GM03348 (cell line): ENCODE data around the gene DLK2.

Experiments
- DNase-seq: peaks from one replicate; pipeline ENCODE4 v3.0.0; 2012; ENCODE audit warnings: low spot score

The DLK2 gene

GRCh38 chr6:43453831-43454230 lies 1.5 kb downstream of the DLK2 start:
- no peak for DNase-seq

DNA sequence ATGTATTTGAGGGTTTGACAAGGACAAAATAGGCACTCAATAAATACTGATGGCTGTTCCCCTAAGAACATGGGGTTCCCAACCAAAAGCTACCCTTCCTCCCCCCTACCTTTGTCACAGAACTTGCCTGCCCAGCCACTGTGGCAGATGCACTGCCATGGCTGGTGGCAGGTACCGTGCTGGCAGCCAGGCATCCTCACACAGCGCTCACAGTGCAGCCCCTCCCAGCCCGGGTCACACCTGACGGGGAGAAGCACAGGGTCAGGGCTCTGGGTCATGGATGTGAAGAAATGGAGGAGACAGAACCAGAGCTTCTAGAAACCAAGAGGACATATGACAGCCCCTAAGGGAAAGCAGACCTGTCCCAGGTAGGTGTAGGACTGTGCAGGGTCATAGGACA lies 2.5 kb downstream of the DLK2 start:
- DNase-seq: no peak

DNA sequence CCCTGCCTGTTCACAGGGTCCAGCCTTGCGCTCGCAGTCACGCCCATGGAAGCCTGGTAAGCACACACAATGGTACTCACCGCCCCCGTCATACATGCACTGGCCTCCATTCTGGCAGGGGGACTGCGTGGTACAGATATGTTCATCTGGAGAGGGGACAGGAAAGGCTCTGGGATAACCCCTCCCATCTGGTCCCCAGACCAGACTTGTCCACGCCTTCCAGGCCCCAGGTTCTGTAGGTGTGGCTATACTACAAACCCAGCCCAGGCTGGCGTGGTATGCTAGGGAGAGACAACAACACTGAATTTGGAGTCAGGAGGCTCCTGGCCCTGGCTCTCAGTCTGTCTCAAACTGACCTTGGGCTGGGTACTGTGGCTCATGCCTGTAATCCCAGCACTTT lies 3.4 kb downstream of the DLK2 start:
- DNase-seq: no peak

GRCh38 chr6:43451348-43451747 lies 4.0 kb downstream of the DLK2 start:
- no peak for DNase-seq

DNA sequence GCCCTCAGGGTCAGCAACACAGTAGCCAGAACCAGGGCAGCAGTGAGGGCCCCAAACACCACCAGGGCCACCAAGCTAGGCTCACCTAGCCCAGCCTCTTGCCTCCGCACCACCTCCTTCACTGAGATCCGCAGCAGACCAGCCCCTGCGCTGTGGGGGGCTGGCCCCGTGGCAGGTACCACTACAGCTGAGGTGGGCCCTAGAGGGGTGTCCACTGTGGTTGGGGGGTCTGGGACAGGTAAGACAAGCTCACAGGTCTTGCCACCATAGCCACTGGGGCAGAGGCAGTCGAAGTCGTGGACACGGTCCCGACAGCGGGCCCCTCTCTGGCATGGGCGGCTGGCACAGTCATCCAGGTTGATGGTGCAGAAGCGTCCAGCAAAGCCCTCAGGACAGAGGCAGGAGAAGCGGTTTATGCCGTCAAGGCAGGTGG lies 4.6 kb downstream of the DLK2 start:
- DNase-seq: no peak

- no peak for DNase-seq
Measured at GRCh38 chr6:43448916-43449315, 6.4 kb downstream of the DLK2 start.

GRCh38 chr6:43447604-43448003 lies 7.7 kb downstream of the DLK2 start:
- DNase-seq: no peak

DNA sequence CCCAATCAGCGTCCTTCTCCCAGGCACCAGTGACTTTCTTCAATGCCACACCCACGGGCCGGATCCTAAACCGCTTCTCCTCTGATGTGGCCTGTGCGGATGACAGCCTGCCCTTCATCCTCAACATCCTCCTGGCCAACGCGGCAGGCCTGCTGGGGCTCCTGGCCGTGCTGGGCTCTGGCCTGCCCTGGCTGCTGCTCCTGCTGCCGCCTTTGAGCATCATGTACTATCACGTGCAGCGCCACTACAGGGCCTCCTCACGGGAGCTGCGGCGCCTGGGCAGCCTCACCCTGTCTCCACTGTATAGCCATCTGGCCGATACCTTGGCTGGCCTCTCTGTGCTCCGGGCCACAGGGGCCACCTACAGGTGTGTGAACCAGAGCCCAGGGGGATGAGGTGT lies 9.8 kb downstream of the DLK2 start:
- DNase-seq: no peak

DNA sequence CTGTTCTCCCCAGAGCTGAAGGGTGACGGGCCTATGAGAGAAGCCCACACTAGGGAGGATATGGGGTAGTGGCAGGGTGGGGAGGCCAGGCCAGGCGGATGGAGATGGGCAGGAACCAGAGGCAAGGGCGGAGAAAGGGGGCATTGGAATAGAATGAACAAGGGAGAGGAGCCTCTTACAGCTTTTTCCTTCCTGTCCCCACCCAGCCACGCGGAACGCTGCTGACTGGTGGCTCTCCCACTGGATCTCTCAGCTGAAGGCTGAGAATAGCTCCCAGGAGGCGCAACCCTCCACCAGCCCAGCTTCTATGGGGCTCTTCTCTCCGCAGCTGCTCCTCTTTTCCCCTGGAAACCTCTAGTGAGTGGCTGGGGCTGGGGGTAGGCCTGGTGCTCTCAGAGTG lies 10.8 kb downstream of the DLK2 start:
- no peak for DNase-seq

DNA sequence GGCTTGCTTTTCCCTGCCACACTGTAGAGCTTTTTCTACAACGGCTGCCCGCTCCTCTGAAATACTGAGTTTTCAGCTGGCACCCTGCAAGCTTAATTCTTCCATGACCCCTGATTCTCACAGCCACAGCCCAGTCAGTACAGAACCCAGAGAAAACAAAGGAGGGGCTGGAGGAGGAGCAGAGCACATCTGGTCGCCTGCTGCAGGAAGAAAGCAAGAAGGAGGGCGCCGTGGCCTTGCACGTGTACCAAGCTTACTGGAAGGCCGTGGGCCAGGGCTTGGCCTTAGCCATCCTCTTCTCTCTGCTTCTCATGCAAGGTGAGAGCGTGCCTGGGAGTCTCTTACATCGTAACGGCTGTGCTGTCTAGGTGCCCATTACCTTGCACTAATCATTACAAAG lies 11.3 kb downstream of the DLK2 start:
- DNase-seq: peak; percentile 25

- DNase-seq: no peak
Measured at GRCh38 chr6:43442935-43443334, 12.4 kb downstream of the DLK2 start.

- no peak for DNase-seq
Measured at GRCh38 chr6:43437700-43438099, 17.6 kb downstream of the DLK2 start.

GRCh38 chr6:43436577-43437282 lies 18.6 kb downstream of the DLK2 start:
- DNase-seq: peak; percentile 71

DNA sequence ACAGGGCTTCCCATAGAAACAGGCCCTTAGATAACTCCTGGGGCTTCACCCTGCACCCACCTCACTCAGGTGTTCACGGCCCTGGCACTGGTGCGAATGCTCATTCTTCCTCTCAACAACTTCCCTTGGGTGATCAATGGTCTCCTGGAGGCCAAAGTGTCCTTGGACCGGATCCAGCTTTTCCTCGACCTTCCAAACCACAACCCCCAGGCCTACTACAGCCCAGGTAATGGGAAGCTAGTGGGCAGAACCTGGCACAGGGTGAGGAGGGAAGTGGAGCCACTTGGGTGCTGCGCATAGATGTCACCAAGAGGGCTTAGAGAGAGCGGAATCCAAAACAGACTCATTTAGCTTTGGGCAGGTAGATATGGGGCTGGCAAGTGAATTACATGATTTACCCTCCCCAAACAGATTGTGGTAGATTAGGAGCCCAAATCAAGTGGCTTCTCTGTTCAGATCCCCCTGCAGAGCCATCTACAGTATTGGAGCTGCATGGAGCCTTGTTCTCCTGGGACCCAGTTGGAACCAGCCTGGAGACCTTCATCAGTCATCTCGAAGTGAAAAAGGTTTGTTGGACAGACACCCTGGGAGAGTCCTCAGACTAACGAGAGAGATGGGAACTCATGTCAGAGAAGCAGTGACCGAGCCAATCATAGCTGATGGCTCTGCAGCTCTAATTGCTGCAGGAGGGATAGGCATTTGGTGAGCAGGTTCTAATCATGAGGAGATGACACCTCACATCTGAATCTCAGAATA lies 19.5 kb downstream of the DLK2 start:
- no peak for DNase-seq

GRCh38 chr6:43434943-43435342 lies 20.4 kb downstream of the DLK2 start:
- DNase-seq: no peak

- no peak for DNase-seq
Measured at GRCh38 chr6:43434001-43434840, 21.1 kb downstream of the DLK2 start.

DNA sequence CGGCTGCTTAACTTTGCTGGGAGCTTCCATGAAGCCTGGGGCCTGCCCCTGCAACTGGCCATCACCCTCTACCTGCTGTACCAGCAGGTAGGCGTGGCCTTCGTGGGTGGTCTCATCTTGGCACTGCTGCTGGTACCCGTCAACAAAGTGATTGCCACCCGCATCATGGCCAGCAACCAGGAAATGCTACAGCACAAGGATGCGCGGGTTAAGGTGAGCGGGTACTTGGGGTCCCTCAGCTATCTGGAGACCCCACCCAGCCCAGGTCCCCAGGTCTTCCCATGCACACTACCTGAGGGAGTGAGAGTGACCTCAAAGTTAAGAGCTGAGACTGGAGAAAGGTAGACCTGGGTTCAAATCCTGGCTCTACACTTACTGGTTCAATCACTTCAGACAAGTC lies 22.2 kb downstream of the DLK2 start:
- no peak for DNase-seq

DNA sequence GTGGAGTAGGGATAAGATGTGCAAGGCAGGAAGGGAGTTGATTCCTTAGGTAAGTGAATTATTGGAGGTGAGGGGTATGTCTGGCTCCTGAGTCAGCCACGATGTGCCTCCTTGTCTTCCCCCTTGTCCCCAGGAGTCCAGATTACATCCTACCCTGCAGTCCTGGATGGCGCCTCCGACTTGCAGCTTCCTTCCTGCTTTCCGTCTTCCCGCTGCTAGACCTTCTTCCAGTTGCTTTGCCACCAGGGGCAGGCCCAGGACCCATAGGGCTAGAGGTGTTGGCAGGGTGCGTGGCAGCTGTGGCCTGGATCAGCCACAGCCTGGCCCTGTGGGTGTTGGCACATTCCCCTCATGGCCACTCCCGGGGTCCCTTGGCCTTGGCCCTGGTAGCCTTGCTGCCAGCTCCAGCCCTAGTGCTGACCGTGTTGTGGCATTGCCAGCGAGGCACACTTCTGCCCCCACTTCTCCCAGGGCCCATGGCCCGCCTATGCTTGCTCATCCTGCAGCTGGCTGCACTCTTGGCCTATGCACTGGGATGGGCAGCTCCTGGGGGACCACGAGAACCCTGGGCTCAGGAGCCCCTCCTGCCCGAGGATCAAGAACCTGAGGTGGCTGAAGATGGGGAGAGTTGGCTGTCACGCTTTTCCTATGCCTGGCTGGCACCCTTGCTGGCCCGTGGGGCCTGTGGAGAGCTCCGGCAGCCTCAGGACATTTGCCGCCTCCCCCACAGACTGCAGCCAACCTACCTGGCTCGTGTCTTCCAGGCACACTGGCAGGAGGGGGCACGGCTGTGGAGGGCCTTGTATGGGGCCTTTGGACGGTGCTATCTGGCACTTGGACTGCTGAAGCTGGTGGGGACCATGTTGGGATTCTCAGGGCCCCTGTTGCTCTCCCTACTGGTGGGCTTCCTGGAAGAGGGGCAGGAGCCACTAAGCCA lies 23.1 kb downstream of the DLK2 start:
- DNase-seq: no peak

- DNase-seq: no peak
Measured at GRCh38 chr6:43428874-43429273, 26.5 kb downstream of the DLK2 start.

DNA sequence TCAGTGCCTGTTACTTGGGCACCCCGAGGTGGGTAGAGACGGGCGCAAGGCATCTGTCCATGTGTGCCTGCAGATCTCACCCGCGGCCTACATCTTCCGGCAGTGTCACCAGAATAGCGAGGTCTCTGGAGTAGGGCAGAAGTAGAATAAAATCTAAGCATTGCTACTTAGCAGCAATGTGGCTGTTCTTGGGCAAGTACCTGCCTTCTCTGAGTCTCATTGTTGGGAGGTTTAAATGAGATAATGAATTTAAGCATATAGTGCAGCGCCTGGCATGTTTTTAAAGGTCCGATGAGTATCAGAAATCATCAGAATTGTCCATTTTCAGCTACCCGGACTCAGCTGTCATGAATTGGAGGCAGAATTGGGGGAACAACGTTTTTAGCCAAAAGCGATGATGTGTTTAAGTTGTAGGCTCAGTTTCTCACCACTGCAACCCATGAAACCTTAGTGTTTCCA lies 27.2 kb downstream of the DLK2 start:
- no peak for DNase-seq

DNA sequence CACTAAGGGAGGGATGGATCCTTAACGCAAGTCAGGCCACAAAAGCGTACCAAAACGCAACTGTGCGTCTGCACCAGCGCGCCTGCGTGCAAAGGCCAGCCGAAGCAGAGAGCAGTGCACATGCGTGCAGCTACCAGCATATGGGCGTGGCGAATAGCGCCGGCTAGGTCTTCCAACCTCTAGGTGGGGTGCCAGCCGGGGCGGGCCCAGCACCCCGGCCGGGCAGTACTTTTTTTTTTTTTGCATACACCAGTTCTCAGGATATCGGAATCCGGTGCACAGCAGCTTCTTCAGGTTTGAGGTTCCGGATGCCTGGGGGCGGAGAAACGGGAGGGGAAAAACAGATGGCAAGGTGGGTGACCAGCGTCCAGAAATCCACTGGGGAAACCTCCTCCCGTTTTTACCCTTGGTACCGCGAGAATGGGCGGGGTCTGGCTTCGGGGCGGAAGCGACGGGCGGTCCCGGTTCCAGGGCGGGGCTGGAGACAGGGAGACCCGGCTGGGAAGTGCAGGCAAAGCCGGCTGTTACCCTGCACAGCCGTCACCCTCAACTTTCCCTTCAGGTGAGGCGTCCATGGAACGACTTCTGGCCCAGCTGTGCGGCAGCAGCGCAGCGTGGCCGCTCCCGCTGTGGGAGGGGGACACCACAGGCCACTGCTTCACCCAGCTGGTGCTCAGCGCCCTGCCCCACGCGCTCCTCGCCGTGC lies 27.8 kb downstream of the DLK2 start, which contains the start of gene ABCC10:
Gene ABCC10, plus strand, starts transcription at position 136 of the 706 bp plus-strand sequence. Its CDS starts 438 bp downstream, at position 574.
- peak; percentile 98 for DNase-seq
